Body of pancreas (tissue), 4 donors: Measurements from ENCODE around the gene SLBP. TPM values are rescaled to one million over a fixed set of nuclear protein-coding genes. Genes with fewer than 3 reads are reported as not detected.

Source experiments
- ATAC-seq: fragments of 150-250 bp; one replicate; pipeline ENCODE4 v1.9.1; 2016
- DNase-seq, 4 donors: peaks; one replicate each; pipeline ENCODE4 v3.0.0-alpha.2; 2019
- H3K27ac ChIP-seq, 4 donors: fragments of 200-600 bp; sonication (generic); 1 replicate in 3 of 4; 2 replicates in 1 of 4; pipeline versions ENCODE4 v1.5.1 to v1.6.1; 2016 to 2019; ENCODE audit warnings: mild to moderate bottlenecking in 1 of 4, mixed read lengths in 1 of 4, moderate library complexity in 1 of 4
- H3K27me3 ChIP-seq, 2 donors: fragments of 200-600 bp; sonication (generic); one replicate each; pipeline ENCODE4 v1.6.0; 2016; ENCODE audit warnings: mild to moderate bottlenecking in 1 of 2
- H3K36me3 ChIP-seq, 2 donors: fragments of 200-600 bp; sonication (generic); replicated peaks in 1 of 2; 2 replicates each; pipeline ENCODE4 v1.5.1; 2016; ENCODE audit warnings: low read depth in 2 of 2; ENCODE audit not compliant: insufficient read depth in 1 of 2
- H3K4me1 ChIP-seq: fragments of 200-600 bp; sonication (generic); one replicate; pipeline ENCODE4 v1.6.0; 2016
- H3K4me3 ChIP-seq, 2 donors: fragments of 200-600 bp; sonication (generic); 1 replicate in 1 of 2; 2 replicates in 1 of 2; pipeline ENCODE4 v1.5.1; 2016 to 2019
- H3K9me3 ChIP-seq, 3 donors: fragments of 200-600 bp; sonication (generic); 1 replicate in 2 of 3; 2 replicates in 1 of 3; pipeline ENCODE4 v1.5.1; 2016
- POLR2A ChIP-seq, 3 donors: fragments of 450-650 bp; IDR thresholded peaks; one replicate each; pipeline ENCODE4 v1.6.1; 2016; ENCODE audit warnings: antibody characterized with exemption in 3 of 3, mild to moderate bottlenecking in 2 of 3
- WGBS, 2 donors: methylation state at CpG; one replicate each; pipeline ENCODE4 v1.1.5; 2017; 5-methylcytosine and 5-hydroxymethylcytosine counted together
- intact Hi-C: fragments of 100-400 bp; cut with DNase I; formaldehyde crosslinking; loops from one replicate; pipeline ENCODE4 v1.15.1; 2023
- total RNA-seq, 2 donors: library from RNA; depleted of rRNA; stranded (reverse); fragments of >200 nt; gene quantifications; one replicate each; pipeline ENCODE4 v1.1.0, GENCODE V29; 2016
- TF ChIP-seq, protein P1 (sequence below), 7 experiments: fragments of 450-650 bp in 4 of 7; fragments of 200-600 bp in 3 of 7; sonication (generic) in 3 of 7; IDR thresholded peaks; one replicate each; pipeline ENCODE4 v1.5.1; 2016 to 2019; ENCODE audit warnings: antibody characterized with exemption in 7 of 7

Gene SLBP
- total RNA-seq, 2 donors from 2014 or later = 23.7 to 26.2 TPM

DNA sequence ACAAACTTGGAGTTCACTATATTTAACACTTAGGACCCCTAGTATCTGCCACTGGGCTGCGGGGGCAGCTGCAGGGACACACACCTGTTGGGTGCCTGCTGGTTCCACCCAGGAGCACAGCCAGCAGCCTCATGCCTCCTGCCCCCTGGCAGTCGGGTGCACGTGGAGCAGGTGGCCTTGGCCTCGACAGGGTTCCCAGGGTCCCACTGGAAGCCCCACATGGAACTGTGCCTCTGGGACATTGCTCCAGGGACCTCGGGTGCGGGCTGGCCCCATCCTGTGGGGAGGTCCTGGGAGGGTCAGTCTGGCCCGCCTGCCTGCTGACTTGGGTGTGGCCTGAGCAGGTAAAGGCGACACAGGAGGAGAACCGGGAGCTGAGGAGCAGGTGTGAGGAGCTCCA is 27.2 kb upstream of the SLBP start:
- no peaks in the 10 kb centered on the region for H3K27me3 ChIP-seq
- no peak overlapping the region for H3K4me3 ChIP-seq
- no peaks in the 10 kb centered on the region for H3K4me1 ChIP-seq
- peaks cover 0 to 7% (median 0%) of the 10 kb centered on the region in 3 donors for H3K9me3 ChIP-seq
- DNase-seq = no peak
- intact Hi-C loops = no loop called here
- ATAC-seq = no peak
- H3K27ac ChIP-seq = no peak overlapping the region
- 95 to 100% methylated on average over 6 to 9 of the region's 9 CpGs for WGBS, 2 donors
- no peak for TF ChIP-seq POLR2A (IDR thresholded peaks at IDR 0.05)
- TF ChIP-seq, protein P1, sequence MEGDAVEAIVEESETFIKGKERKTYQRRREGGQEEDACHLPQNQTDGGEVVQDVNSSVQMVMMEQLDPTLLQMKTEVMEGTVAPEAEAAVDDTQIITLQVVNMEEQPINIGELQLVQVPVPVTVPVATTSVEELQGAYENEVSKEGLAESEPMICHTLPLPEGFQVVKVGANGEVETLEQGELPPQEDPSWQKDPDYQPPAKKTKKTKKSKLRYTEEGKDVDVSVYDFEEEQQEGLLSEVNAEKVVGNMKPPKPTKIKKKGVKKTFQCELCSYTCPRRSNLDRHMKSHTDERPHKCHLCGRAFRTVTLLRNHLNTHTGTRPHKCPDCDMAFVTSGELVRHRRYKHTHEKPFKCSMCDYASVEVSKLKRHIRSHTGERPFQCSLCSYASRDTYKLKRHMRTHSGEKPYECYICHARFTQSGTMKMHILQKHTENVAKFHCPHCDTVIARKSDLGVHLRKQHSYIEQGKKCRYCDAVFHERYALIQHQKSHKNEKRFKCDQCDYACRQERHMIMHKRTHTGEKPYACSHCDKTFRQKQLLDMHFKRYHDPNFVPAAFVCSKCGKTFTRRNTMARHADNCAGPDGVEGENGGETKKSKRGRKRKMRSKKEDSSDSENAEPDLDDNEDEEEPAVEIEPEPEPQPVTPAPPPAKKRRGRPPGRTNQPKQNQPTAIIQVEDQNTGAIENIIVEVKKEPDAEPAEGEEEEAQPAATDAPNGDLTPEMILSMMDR (IDR thresholded peaks at IDR 0.05) = no peak
- H3K36me3 ChIP-seq = no peaks in the 10 kb centered on the region

DNA sequence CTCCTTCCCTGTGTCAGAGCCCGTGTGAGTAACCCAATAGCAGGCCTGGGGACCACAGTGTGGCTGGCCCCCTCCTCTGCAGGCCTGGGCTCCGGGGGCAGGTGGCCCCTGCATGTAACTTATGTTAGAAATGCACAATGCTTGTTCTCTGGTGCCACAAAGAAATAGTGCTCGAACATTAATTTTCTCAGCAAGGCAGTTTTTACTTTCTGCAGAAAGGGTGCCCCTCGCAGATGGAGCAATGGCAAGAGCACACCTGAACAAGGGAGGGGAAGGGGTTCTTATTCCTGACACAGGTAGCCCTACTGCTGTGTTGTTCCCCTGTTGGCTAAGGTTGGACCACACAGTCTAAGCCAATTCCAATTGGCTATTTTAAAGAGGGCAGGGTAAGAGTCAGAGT is 26.3 kb upstream of the SLBP start:
- 96 to 100% methylated on average over 3 to 4 of the region's 4 CpGs for WGBS, 2 donors
- no peak overlapping the region for H3K27ac ChIP-seq
- no peak for TF ChIP-seq POLR2A (IDR thresholded peaks at IDR 0.05)
- TF ChIP-seq, protein P1 (IDR thresholded peaks at IDR 0.05) = no peak
- intact Hi-C loops = no loop called here
- peaks cover 0 to 7% (median 0%) of the 10 kb centered on the region in 3 donors for H3K9me3 ChIP-seq
- H3K4me1 ChIP-seq = no peaks in the 10 kb centered on the region
- H3K36me3 ChIP-seq = no peaks in the 10 kb centered on the region
- ATAC-seq (no peak), DNase-seq (no peak)
- no peak overlapping the region for H3K4me3 ChIP-seq
- H3K27me3 ChIP-seq = no peaks in the 10 kb centered on the region

DNA sequence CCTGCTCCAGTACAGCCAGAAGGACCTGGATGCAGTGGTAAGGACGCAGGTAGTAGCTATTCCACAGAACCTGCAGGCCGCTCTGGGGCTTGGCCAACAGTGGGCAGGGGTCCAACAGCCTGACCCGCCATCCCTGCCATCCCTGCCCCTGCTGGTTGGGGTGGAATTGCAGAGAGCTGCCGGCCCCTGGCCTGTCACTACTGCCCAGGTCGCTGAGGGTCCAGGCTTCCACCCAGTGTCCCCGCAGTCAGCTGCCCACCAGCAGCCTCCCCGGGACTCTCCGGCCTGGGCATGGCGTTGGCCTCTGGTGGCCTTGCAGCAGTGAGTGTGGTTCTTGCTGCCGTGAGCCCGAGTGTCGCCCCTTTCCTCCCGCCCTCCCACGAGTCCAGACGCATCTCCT is 25.5 kb upstream of the SLBP start:
- no peaks in the 10 kb centered on the region for H3K36me3 ChIP-seq
- ATAC-seq (no peak), DNase-seq (no peak)
- H3K4me1 ChIP-seq = no peaks in the 10 kb centered on the region
- intact Hi-C loops = no loop called here
- H3K4me3 ChIP-seq = no peak overlapping the region
- 96% methylated on average over 14 of the region's 15 CpGs; no CpG with 5 or more reads in 1 of the 2 donors for WGBS, 2 donors
- H3K27me3 ChIP-seq = no peaks in the 10 kb centered on the region
- H3K9me3 ChIP-seq = peaks cover 0 to 7% (median 0%) of the 10 kb centered on the region in 3 donors
- H3K27ac ChIP-seq = no peak overlapping the region
- no peak for TF ChIP-seq POLR2A (IDR thresholded peaks at IDR 0.05)

DNA sequence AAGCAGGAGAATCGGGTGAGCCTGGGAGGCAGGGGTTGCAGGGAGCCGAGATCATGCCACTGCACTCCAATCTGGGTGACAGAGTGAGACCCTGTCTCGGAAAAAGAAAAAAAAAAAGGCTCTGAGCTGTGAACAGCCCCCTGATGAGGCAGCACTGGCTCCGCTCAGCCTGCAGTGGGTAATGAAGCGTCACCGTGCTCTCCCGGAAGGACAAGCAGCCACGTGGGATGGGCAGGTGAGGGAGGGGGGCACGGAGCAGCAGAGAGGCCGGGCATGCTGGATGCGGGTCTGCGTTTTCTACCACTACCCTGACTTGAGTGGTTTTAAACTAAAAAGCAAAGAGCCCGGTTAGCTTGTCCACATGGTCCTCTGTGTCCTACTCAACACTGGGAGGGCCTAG is 24.7 kb upstream of the SLBP start:
- no peak overlapping the region for H3K4me3 ChIP-seq
- H3K4me1 ChIP-seq = no peaks in the 10 kb centered on the region
- no peak overlapping the region for H3K27ac ChIP-seq
- WGBS, 2 donors = 95% methylated on average over 13 of the region's 13 CpGs
- H3K27me3 ChIP-seq = no peaks in the 10 kb centered on the region
- DNase-seq (no peak), ATAC-seq (no peak)
- H3K36me3 ChIP-seq = no peaks in the 10 kb centered on the region
- TF ChIP-seq, protein P1 (IDR thresholded peaks at IDR 0.05) = no peak
- TF ChIP-seq POLR2A (IDR thresholded peaks at IDR 0.05) = no peak
- H3K9me3 ChIP-seq = peaks cover 0 to 7% (median 0%) of the 10 kb centered on the region in 3 donors
- intact Hi-C loops = no loop called here

DNA sequence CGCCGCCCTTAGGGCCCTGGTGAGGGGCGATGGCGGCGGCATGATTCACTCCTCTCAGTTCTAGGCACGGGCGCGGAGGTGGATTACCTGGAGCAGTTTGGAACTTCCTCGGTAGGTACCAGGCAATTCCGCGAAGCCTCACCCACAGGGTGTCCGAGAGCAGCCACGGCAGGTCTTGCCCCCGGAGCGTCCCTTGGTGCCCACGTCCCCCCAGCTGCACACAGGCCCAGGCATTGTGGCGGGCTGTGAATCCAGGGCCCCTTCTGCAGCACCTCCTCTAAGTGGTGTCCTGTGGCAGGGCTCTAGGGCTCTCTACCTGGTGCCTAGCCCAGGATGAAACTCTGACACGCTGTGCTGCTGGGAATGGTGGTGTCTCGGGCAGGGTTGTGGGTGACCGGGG is 23.1 kb upstream of the SLBP start:
- 92 to 96% methylated on average over 8 to 20 of the region's 20 CpGs for WGBS, 2 donors
- no peak for ATAC-seq
- Histone ChIP-seq H3K4me3 (no peak overlapping the region), H3K27ac (no peak overlapping the region), H3K4me1 (no peaks in the 10 kb centered on the region), H3K36me3 (no peaks in the 10 kb centered on the region), H3K9me3 (peaks cover 0 to 7% (median 0%) of the 10 kb centered on the region in 3 donors), H3K27me3 (no peaks in the 10 kb centered on the region)
- intact Hi-C loops = no loop called here
- no peak for TF ChIP-seq POLR2A (IDR thresholded peaks at IDR 0.05)
- TF ChIP-seq, protein P1 (IDR thresholded peaks at IDR 0.05) = no peak
- no peak for DNase-seq
